ENCODE measurements around the gene TNFRSF1B. TPM values are rescaled to one million over a fixed set of nuclear protein-coding genes. Genes with fewer than 3 reads are reported as not detected.

TNFRSF1B gene
- total and polyA plus RNA-seq, 9 of the 15 experiments (the other 6 are each of a cell fraction or from before 2014, with no cell fraction given) = 8.8 to 91.3 (median 36.0) TPM

GRCh38 chr1:12147201-12147701, 19.5 kb upstream of the TNFRSF1B start:
- Histone ChIP-seq H3K4me3 (no peak overlapping the region), H4K20me1 (replicated peaks; ENCODE audit: control insufficient read depth, insufficient read depth, low read length) (no peaks in the 10 kb centered on the region), H3K9ac (ENCODE audit: insufficient read depth in 1 of 2, low read depth in 2 of 2, low read length in 2 of 2) (no peak overlapping the region), H3K9me3 (replicated peaks; ENCODE audit: control insufficient read depth, insufficient read depth, low read depth, low read length) (no peaks in the 10 kb centered on the region), H3K4me1 (replicated peaks in 1 of 2; ENCODE audit: control insufficient read depth in 2 of 2, insufficient read depth in 2 of 2, low read length in 2 of 2) (peaks cover 22 to 51% of the 10 kb centered on the region in 2 experiments), H3K9me1 (ENCODE audit: control insufficient read depth, insufficient read depth, low read length) (no peaks in the 10 kb centered on the region), H2AFZ (ENCODE audit: low read depth, low read length) (peak overlapping the region; percentile 10; the same call in 1 of the 2 replicates), H3K4me2 (ENCODE audit: insufficient read depth, low read length) (no peak overlapping the region), H3K36me3 (ENCODE audit: control insufficient read depth, insufficient read depth, low read length) (peaks cover 19% of the 10 kb centered on the region; the same call in 1 of the 3 replicates), H3K79me2 (ENCODE audit: control insufficient read depth, insufficient read depth, low read length) (no peaks in the 10 kb centered on the region), H3K27me3 (ENCODE audit: control insufficient read depth in 2 of 2, insufficient read depth in 2 of 2, low read length in 2 of 2) (no peaks in the 10 kb centered on the region), H3K27ac (ENCODE audit: extremely low read depth, low read depth, low read length) (no peak overlapping the region)
- no TSS peak for BruUV-seq (replicated peaks)
- ChIA-PET CTCF (ENCODE audit: low intra/inter-chr PET ratio) (no interaction called here), POLR2A (interaction anchor here (0.7 to 1.1 kb wide), 4 partner anchors 8 to 15 kb away, joined by 3 to 6 read pairs (median 4); no protein-coding TSS in a partner anchor)
- ATAC-seq (no peak), FAIRE-seq (no peak), DNase-seq (ENCODE audit: extremely low read depth in 1 of 4, low spot score in 3 of 4) (no peak)
- WGBS (ENCODE audit: insufficient coverage, low coverage, missing lambda C conversion rate) = 61% methylated on average over 8 of the region's 8 CpGs
- intact Hi-C loops (cut with micrococcal nuclease) = no loop called here
- TF ChIP-seq ADNP (tag; IDR thresholded peaks at IDR 0.05) = no peak
- 0 out of 2 replicates have a peak, but pooled peaks have one; percentile 1 for TF ChIP-seq ARID1B (IDR thresholded peaks at IDR 0.05)
- in situ Hi-C loops (cut with MboI) = no loop called here

GRCh38 chr1:12148160-12148957, 18.4 kb upstream of the TNFRSF1B start:
- Histone ChIP-seq H3K9me1 (ENCODE audit: control insufficient read depth, insufficient read depth, low read length) (no peaks in the 10 kb centered on the region), H4K20me1 (replicated peaks; ENCODE audit: control insufficient read depth, insufficient read depth, low read length) (no peaks in the 10 kb centered on the region), H3K4me3 (no peak overlapping the region), H3K4me1 (replicated peaks in 1 of 2; ENCODE audit: control insufficient read depth in 2 of 2, insufficient read depth in 2 of 2, low read length in 2 of 2) (peaks cover 25 to 44% of the 10 kb centered on the region in 2 experiments), H3K36me3 (ENCODE audit: control insufficient read depth, insufficient read depth, low read length) (peaks cover 8% of the 10 kb centered on the region; the same call in 1 of the 3 replicates), H3K4me2 (ENCODE audit: insufficient read depth, low read length) (no peak overlapping the region), H3K27me3 (ENCODE audit: control insufficient read depth in 2 of 2, insufficient read depth in 2 of 2, low read length in 2 of 2) (no peaks in the 10 kb centered on the region; a peak in 1 of 5 replicates), H3K9ac (ENCODE audit: insufficient read depth in 1 of 2, low read depth in 2 of 2, low read length in 2 of 2) (peak overlapping the region in 1 of 2 experiments; percentile 66; a peak in 2 of 4 replicates), H3K27ac (ENCODE audit: extremely low read depth, low read depth, low read length) (peak overlapping the region; percentile 23; the same call in 1 of the 3 replicates), H3K79me2 (ENCODE audit: control insufficient read depth, insufficient read depth, low read length) (no peaks in the 10 kb centered on the region), H3K9me3 (replicated peaks; ENCODE audit: control insufficient read depth, insufficient read depth, low read depth, low read length) (no peaks in the 10 kb centered on the region), H2AFZ (ENCODE audit: low read depth, low read length) (no peak overlapping the region)
- peak; percentile 41; the same call in 2 of the 3 replicates for ATAC-seq
- BruUV-seq (replicated peaks) = no TSS peak
- peak; percentile 40 for FAIRE-seq
- intact Hi-C loops (cut with micrococcal nuclease) (no loop called here), in situ Hi-C loops (cut with MboI) (no loop called here)
- WGBS (ENCODE audit: insufficient coverage, low coverage, missing lambda C conversion rate) = 47% methylated on average over 8 of the region's 8 CpGs
- POLR2A ChIA-PET = interaction anchor here (0.8 to 3.2 kb wide), 4 partner anchors 9 to 14 kb away, joined by 3 to 16 read pairs (median 4); no protein-coding TSS in a partner anchor
- DNase-seq (ENCODE audit: extremely low read depth in 1 of 4, low spot score in 3 of 4) = peak in 3 of 4 experiments; percentile 46 to 53 (median 50)
- CTCF ChIA-PET (ENCODE audit: low intra/inter-chr PET ratio) = no interaction called here
- TF ChIP-seq DACH1 (IDR thresholded peaks at IDR 0.05; ENCODE audit: partially characterized antibody) (no peak), VEZF1 (CRISPR knock-in tag; IDR thresholded peaks at IDR 0.05) (0 out of 2 replicates have a peak, but pooled peaks have one; percentile 8), PCBP1 (IDR thresholded peaks at IDR 0.05; ENCODE audit: low read depth, low read length, poor library complexity, severe bottlenecking) (no peak), MAFG (tag; conservative IDR thresholded peaks at IDR 0.05) (peak; percentile 79), THRAP3 (IDR thresholded peaks at IDR 0.05; ENCODE audit: borderline replicate concordance) (no peak), EZH2 (IDR thresholded peaks at IDR 0.05; ENCODE audit: borderline replicate concordance, low read depth, low read length) (no peak), PTTG1 (tag; IDR thresholded peaks at IDR 0.05; ENCODE audit: low read depth) (no peak), ARID3B (CRISPR knock-in tag; IDR thresholded peaks at IDR 0.05; ENCODE audit: borderline replicate concordance) (no peak), ZNF3 (CRISPR knock-in tag; IDR thresholded peaks at IDR 0.05) (no peak)
